ENCODE data around the gene ACO1.

The ACO1 gene

GRCh38 chr9:32395510-32396216, 11.2 kb downstream of the ACO1 start:
- TF ChIP-seq CTCF (IDR thresholded peaks at IDR 0.05; ENCODE audit: insufficient read depth, low read length, poor library complexity, severe bottlenecking): no peak
- no peak for TF ChIP-seq EZH2phosphoT487 (conservative IDR thresholded peaks at IDR 0.05; ENCODE audit: low read length)
- 0 out of 2 replicates have a peak, but pooled peaks cover 6% of the 10 kb centered on the region for H4K20me1 ChIP-seq (ENCODE audit: low read depth, low read length)
- H3K9me3 ChIP-seq (ENCODE audit: insufficient read depth, low read length): no peaks in the 10 kb centered on the region
- no peak overlapping the region for H3K27ac ChIP-seq (ENCODE audit: low read depth, low read length)
- no peaks in the 10 kb centered on the region for H3K27me3 ChIP-seq (ENCODE audit: low read length)
- no peaks in the 10 kb centered on the region for H3K9me2 ChIP-seq (replicated peaks; ENCODE audit: insufficient read depth, low read length)
- no peaks in the 10 kb centered on the region for H3K36me3 ChIP-seq (ENCODE audit: low read length)
- H3K79me2 ChIP-seq (ENCODE audit: insufficient read depth, low read length): no peaks in the 10 kb centered on the region
- H3K4me2 ChIP-seq (ENCODE audit: low read depth, low read length, poor library complexity, severe bottlenecking): no peak overlapping the region
- no peak overlapping the region for H3K9ac ChIP-seq (ENCODE audit: low read length)
- no peaks in the 10 kb centered on the region for H3F3A ChIP-seq (ENCODE audit: insufficient read depth)
- H2AFZ ChIP-seq (ENCODE audit: low read depth, low read length, severe bottlenecking): no peak overlapping the region
- H3K4me3 ChIP-seq (ENCODE audit: insufficient read depth, low read length, poor library complexity, severe bottlenecking): no peak overlapping the region

DNA sequence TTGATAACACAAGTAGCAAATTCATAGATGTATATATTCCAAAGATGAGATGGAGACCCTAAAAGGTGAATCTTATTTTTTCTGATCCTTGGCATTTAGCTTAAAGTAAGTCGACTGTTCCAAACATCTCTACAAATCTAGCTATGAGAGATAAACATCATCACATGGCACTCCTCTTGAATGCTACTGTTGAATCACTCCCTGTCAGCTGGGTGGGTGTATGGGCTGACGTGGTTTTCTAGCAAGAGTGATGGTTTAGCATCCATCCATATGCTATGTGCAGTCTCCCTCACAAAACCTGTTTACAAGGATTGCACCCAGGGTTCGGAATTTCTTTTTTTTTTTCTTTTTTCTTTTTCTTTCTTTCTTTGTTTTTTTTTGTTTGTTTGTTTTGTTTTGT, 13.8 kb downstream of the ACO1 start:
- Histone ChIP-seq H3K4me3 (ENCODE audit: insufficient read depth, low read length, poor library complexity, severe bottlenecking) (no peak overlapping the region), H3K27me3 (ENCODE audit: low read length) (no peaks in the 10 kb centered on the region), H3K9me2 (replicated peaks; ENCODE audit: insufficient read depth, low read length) (no peaks in the 10 kb centered on the region), H4K20me1 (ENCODE audit: low read depth, low read length) (0 out of 2 replicates have a peak, but pooled peaks cover 6% of the 10 kb centered on the region), H2AFZ (ENCODE audit: low read depth, low read length, severe bottlenecking) (no peak overlapping the region), H3K4me2 (ENCODE audit: low read depth, low read length, poor library complexity, severe bottlenecking) (no peak overlapping the region), H3K9me3 (ENCODE audit: insufficient read depth, low read length) (no peaks in the 10 kb centered on the region), H3K36me3 (ENCODE audit: low read length) (no peaks in the 10 kb centered on the region), H3K79me2 (ENCODE audit: insufficient read depth, low read length) (no peaks in the 10 kb centered on the region), H3F3A (ENCODE audit: insufficient read depth) (no peaks in the 10 kb centered on the region), H3K9ac (ENCODE audit: low read length) (no peak overlapping the region), H3K27ac (ENCODE audit: low read depth, low read length) (no peak overlapping the region)
- TF ChIP-seq CTCF (IDR thresholded peaks at IDR 0.05; ENCODE audit: insufficient read depth, low read length, poor library complexity, severe bottlenecking): no peak
- TF ChIP-seq EZH2phosphoT487 (conservative IDR thresholded peaks at IDR 0.05; ENCODE audit: low read length): no peak

DNA sequence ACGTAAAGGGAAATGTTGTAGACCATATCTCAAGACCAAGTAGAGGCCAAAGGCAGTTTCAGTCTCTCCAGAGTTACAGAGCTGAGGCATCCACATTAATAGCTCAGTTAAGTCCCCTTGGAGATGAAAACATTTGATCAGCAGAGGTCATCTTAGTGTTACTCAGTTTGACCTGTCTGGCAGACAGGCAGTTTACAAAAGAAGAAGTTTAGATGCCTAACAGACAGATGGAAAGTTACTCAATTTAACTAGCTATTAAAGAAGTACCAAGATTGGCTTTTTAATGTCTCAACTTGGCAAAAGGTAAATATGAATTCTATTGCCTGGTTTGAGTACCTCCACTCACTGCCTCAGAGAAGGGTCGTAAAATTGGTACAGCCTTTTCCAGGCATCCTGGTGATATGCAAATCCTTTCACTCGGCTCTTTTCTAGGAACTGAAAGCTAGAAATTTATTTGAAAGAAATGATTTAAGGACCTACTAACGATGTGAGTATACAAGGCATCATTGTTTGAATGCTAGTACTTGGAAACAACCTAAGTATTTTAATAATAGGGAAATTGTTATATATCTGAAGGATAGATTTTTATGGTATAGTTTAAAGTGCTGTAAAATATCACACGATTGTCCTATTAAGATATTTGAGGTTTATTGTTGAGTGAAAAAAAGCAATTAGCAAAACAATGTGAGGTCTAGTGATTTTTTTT, 14.8 kb downstream of the ACO1 start:
- TF ChIP-seq EZH2phosphoT487 (conservative IDR thresholded peaks at IDR 0.05; ENCODE audit: low read length): no peak
- TF ChIP-seq CTCF (IDR thresholded peaks at IDR 0.05; ENCODE audit: insufficient read depth, low read length, poor library complexity, severe bottlenecking): no peak
- H3K27ac ChIP-seq (ENCODE audit: low read depth, low read length): no peak overlapping the region

More for the DNA sequence above, 14.8 kb downstream of the ACO1 start:
- 0 out of 2 replicates have a peak, but pooled peaks cover 6% of the 10 kb centered on the region for H4K20me1 ChIP-seq (ENCODE audit: low read depth, low read length)
- no peak overlapping the region for H3K4me3 ChIP-seq (ENCODE audit: insufficient read depth, low read length, poor library complexity, severe bottlenecking)
- H3F3A ChIP-seq (ENCODE audit: insufficient read depth): no peaks in the 10 kb centered on the region
- H3K79me2 ChIP-seq (ENCODE audit: insufficient read depth, low read length): no peaks in the 10 kb centered on the region
- H3K36me3 ChIP-seq (ENCODE audit: low read length): no peaks in the 10 kb centered on the region
- H3K27me3 ChIP-seq (ENCODE audit: low read length): no peaks in the 10 kb centered on the region
- H2AFZ ChIP-seq (ENCODE audit: low read depth, low read length, severe bottlenecking): no peak overlapping the region
- H3K9me2 ChIP-seq (replicated peaks; ENCODE audit: insufficient read depth, low read length): no peaks in the 10 kb centered on the region
- no peak overlapping the region for H3K9ac ChIP-seq (ENCODE audit: low read length)
- no peak overlapping the region for H3K4me2 ChIP-seq (ENCODE audit: low read depth, low read length, poor library complexity, severe bottlenecking)
- no peaks in the 10 kb centered on the region for H3K9me3 ChIP-seq (ENCODE audit: insufficient read depth, low read length)
